Endodermal cell (in vitro differentiated cells): Measurements from ENCODE around the gene PRELID3B. TPM values are rescaled to one million over a fixed set of nuclear protein-coding genes. Genes with fewer than 3 reads are reported as not detected.

ENCODE experiments used
- DNase-seq: peaks from one replicate; pipeline ENCODE4 v3.0.0-alpha.2; 2017
- H3K27ac ChIP-seq: 2 replicates; pipeline ENCODE4 v1.5.1; 2013; ENCODE audit warnings: mild to moderate bottlenecking, low read depth, low read length, moderate library complexity
- H3K27me3 ChIP-seq: 2 replicates; pipeline ENCODE4 v1.6.1; 2013; ENCODE audit warnings: mild to moderate bottlenecking, low read length, moderate library complexity; ENCODE audit not compliant: insufficient read depth, control insufficient read depth, poor library complexity, severe bottlenecking
- H3K36me3 ChIP-seq: 2 replicates; pipeline ENCODE4 v1.7.0; 2013; ENCODE audit warnings: mild to moderate bottlenecking, low read length, moderate library complexity; ENCODE audit not compliant: control insufficient read depth, insufficient read depth
- H3K4me1 ChIP-seq: one replicate; pipeline ENCODE4 v1.7.0; 2013; ENCODE audit warnings: low read length; ENCODE audit not compliant: control insufficient read depth, insufficient read depth
- H3K4me3 ChIP-seq: 2 replicates; pipeline ENCODE4 v1.5.1; 2013; ENCODE audit warnings: mild to moderate bottlenecking, low read length, moderate library complexity
- H3K9ac ChIP-seq: 2 replicates; pipeline ENCODE4 v1.6.1; 2013; ENCODE audit warnings: mild to moderate bottlenecking, low read length, moderate library complexity; ENCODE audit not compliant: poor library complexity, severe bottlenecking; ENCODE audit errors: extremely low read depth
- H3K9me3 ChIP-seq: 2 replicates; pipeline ENCODE4 v1.6.1; 2013; ENCODE audit warnings: mild to moderate bottlenecking, low read length, moderate library complexity; ENCODE audit not compliant: control insufficient read depth
- H3K27ac Mint-ChIP-seq: 2 replicates; pipeline ENCODE4 v1.8.0; 2020; ENCODE audit warnings: mixed read lengths
- H3K27me3 Mint-ChIP-seq: 2 replicates; pipeline ENCODE4 v1.8.0; 2021; ENCODE audit warnings: mild to moderate bottlenecking, mixed read lengths; ENCODE audit not compliant: insufficient read depth
- H3K36me3 Mint-ChIP-seq: 2 replicates; pipeline ENCODE4 v1.8.0; 2020; ENCODE audit warnings: low read depth, mixed read lengths
- H3K4me1 Mint-ChIP-seq: 2 replicates; pipeline ENCODE4 v1.8.0; 2020; ENCODE audit warnings: mixed read lengths
- H3K4me3 Mint-ChIP-seq: 2 replicates; pipeline ENCODE4 v1.8.0; 2020; ENCODE audit warnings: mild to moderate bottlenecking, moderate library complexity, mixed read lengths
- H3K9me3 Mint-ChIP-seq: 2 replicates; pipeline ENCODE4 v1.8.0; 2020; ENCODE audit warnings: mild to moderate bottlenecking, mixed read lengths
- WGBS, 2 experiments: methylation state at CpG; one replicate each; pipeline versions ENCODE4 v1.1.5 to v1.1.7; 2013; ENCODE audit warnings: missing lambda C conversion rate in 2 of 2, mixed read lengths in 1 of 2; ENCODE audit not compliant: insufficient coverage in 1 of 2, insufficient read length in 1 of 2; 5-methylcytosine and 5-hydroxymethylcytosine counted together
- total RNA-seq, 2 donors: library from RNA; stranded (reverse); fragmentation: NEBNext Ultra II Directional in 1 of 2; extraction: Animal tissue kit (Norgen Biotek cat#: 25700) in 1 of 2; gene quantifications; 2 replicates in 1 of 2; 3 replicates in 1 of 2; pipeline ENCODE4 v1.2.1, GENCODE V29; 2021
- TF ChIP-seq, protein P1 (sequence below): fragments of 200-600 bp; sonication (generic); conservative IDR thresholded peaks from 2 replicates; pipeline ENCODE4 v1.5.0; 2021; ENCODE audit warnings: antibody characterized with exemption, mild to moderate bottlenecking

PRELID3B gene
- total RNA-seq, 2 donors from 2014 or later = 48.6 to 50.8 TPM

- WGBS, 2 experiments = 93 to 94% methylated on average over 16 of the region's 16 CpGs
- Histone ChIP-seq H3K9me3 (no peaks in the 10 kb centered on the region), H3K36me3 (no peaks in the 10 kb centered on the region), H3K27ac (no peak overlapping the region), H3K27me3 (peaks cover 13% of the 10 kb centered on the region), H3K9ac (no peak overlapping the region), H3K4me1 (no peaks in the 10 kb centered on the region), H3K4me3 (no peak overlapping the region)
- no peak overlapping the region for H3K4me3 Mint-ChIP-seq
- no peaks in the 10 kb centered on the region for H3K9me3 Mint-ChIP-seq
- TF ChIP-seq, protein P1, sequence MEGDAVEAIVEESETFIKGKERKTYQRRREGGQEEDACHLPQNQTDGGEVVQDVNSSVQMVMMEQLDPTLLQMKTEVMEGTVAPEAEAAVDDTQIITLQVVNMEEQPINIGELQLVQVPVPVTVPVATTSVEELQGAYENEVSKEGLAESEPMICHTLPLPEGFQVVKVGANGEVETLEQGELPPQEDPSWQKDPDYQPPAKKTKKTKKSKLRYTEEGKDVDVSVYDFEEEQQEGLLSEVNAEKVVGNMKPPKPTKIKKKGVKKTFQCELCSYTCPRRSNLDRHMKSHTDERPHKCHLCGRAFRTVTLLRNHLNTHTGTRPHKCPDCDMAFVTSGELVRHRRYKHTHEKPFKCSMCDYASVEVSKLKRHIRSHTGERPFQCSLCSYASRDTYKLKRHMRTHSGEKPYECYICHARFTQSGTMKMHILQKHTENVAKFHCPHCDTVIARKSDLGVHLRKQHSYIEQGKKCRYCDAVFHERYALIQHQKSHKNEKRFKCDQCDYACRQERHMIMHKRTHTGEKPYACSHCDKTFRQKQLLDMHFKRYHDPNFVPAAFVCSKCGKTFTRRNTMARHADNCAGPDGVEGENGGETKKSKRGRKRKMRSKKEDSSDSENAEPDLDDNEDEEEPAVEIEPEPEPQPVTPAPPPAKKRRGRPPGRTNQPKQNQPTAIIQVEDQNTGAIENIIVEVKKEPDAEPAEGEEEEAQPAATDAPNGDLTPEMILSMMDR = no peak
- H3K27me3 Mint-ChIP-seq = peaks cover 11% of the 10 kb centered on the region
- H3K4me1 Mint-ChIP-seq = peaks cover 2% of the 10 kb centered on the region
- H3K27ac Mint-ChIP-seq = peak overlapping the region; percentile 26
- no peak for DNase-seq
- H3K36me3 Mint-ChIP-seq = peaks cover 36% of the 10 kb centered on the region
These were observed 38.6 kb downstream of the PRELID3B start for GRCh38 chr20:59003836-59004492.

DNA sequence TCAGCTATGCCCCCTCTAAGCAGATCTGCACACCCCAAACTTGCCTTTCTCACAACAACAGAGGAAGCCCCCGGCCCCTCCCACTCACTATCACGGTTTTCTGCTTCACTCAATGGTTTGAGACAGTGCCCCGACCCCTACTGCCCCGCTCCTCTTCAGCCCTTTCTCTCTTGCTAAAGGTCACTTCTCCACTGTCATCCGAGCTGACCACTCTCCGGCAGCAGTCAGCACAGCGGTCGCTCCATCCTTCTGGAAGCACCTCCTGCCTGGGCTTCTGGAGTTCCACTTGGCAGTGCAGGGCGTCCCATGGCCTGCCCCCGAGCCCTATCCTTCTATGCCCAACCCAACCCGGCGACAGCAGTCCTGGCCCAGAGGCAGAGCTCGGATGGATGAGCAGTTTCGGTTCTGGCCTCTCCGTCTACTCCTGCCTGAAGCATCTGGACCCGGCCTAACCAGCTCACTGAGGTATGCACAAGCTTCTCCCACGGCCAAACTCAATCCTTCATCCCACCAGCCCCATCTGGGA is 39.6 kb downstream of the PRELID3B start:
- H3K27ac ChIP-seq = no peak overlapping the region
- WGBS, 2 experiments = 86 to 91% methylated on average over 12 to 17 of the region's 17 CpGs
- no peak overlapping the region for H3K9ac ChIP-seq
- H3K4me3 Mint-ChIP-seq = no peak overlapping the region
- no peak overlapping the region for H3K4me3 ChIP-seq
- no peak overlapping the region for H3K27ac Mint-ChIP-seq
- TF ChIP-seq, protein P1 = no peak
- peaks cover 42% of the 10 kb centered on the region for H3K36me3 Mint-ChIP-seq
- H3K9me3 Mint-ChIP-seq = no peaks in the 10 kb centered on the region
- peaks cover 3% of the 10 kb centered on the region for H3K27me3 Mint-ChIP-seq
- no peak for DNase-seq
- H3K4me1 ChIP-seq = no peaks in the 10 kb centered on the region
- H3K36me3 ChIP-seq = no peaks in the 10 kb centered on the region
- peaks cover 5% of the 10 kb centered on the region for H3K27me3 ChIP-seq
- peaks cover 2% of the 10 kb centered on the region for H3K4me1 Mint-ChIP-seq
- H3K9me3 ChIP-seq = no peaks in the 10 kb centered on the region

GRCh38 chr20:59002388-59002787 is 40.2 kb downstream of the PRELID3B start:
- Histone ChIP-seq H3K27me3 (no peaks in the 10 kb centered on the region), H3K9me3 (no peaks in the 10 kb centered on the region), H3K4me3 (no peak overlapping the region), H3K9ac (no peak overlapping the region), H3K36me3 (peaks cover 5% of the 10 kb centered on the region), H3K27ac (no peak overlapping the region), H3K4me1 (no peaks in the 10 kb centered on the region)
- H3K36me3 Mint-ChIP-seq = peaks cover 47% of the 10 kb centered on the region
- TF ChIP-seq, protein P1 = no peak
- H3K4me3 Mint-ChIP-seq = no peak overlapping the region
- no peaks in the 10 kb centered on the region for H3K9me3 Mint-ChIP-seq
- no peak for DNase-seq
- peaks cover 2% of the 10 kb centered on the region for H3K4me1 Mint-ChIP-seq
- H3K27me3 Mint-ChIP-seq = peaks cover 2% of the 10 kb centered on the region
- H3K27ac Mint-ChIP-seq = no peak overlapping the region
- 85 to 87% methylated on average over 3 to 8 of the region's 8 CpGs for WGBS, 2 experiments
